Subcutaneous adipose tissue (tissue), 4 donors: Measurements from ENCODE around the gene ABHD3. TPM values are rescaled to one million over a fixed set of nuclear protein-coding genes. Genes with fewer than 3 reads are reported as not detected.

Experiments used
- CTCF ChIP-seq: fragments of 450-650 bp; IDR thresholded peaks from one replicate; pipeline ENCODE4 v1.5.1; 2016; ENCODE audit warnings: low read depth, mild to moderate bottlenecking, control low read depth, antibody characterized with exemption, moderate library complexity
- total RNA-seq, 4 donors: library from RNA; depleted of rRNA; stranded (reverse); fragments of >200 nt; gene quantifications; one replicate each; pipeline ENCODE4 v1.1.0, GENCODE V29; 2016

The ABHD3 gene
- total RNA-seq, 4 donors from 2014 or later = 13.6 to 28.5 (median 17.4) TPM

GRCh38 chr18:21741562-21742314 is 37.2 kb upstream of the ABHD3 start:
- no peak for TF ChIP-seq CTCF

GRCh38 chr18:21741312-21741561 is 36.7 kb upstream of the ABHD3 start:
- no peak for TF ChIP-seq CTCF

- TF ChIP-seq CTCF = no peak
Observed at GRCh38 chr18:21740538-21741311, 36.2 kb upstream of the ABHD3 start, which contains the start of gene MIB1. Gene MIB1, plus strand, starts transcription at chr18:21740792. Its CDS starts 792 bp downstream, at chr18:21741584.

- no peak for TF ChIP-seq CTCF
Observed at GRCh38 chr18:21739604-21740537, 35.3 kb upstream of the ABHD3 start.

- no peak for TF ChIP-seq CTCF
Observed at GRCh38 chr18:21735452-21736015, 31.0 kb upstream of the ABHD3 start.

GRCh38 chr18:21733011-21733410 is 28.4 kb upstream of the ABHD3 start:
- no peak for TF ChIP-seq CTCF
